Thoracic aorta endothelial cell (primary cell): Measurements from ENCODE around the gene POLD2. TPM values are rescaled to one million over a fixed set of nuclear protein-coding genes. Genes with fewer than 3 reads are reported as not detected.

Experiments
- small RNA-seq: library from RNA; depleted of rRNA; stranded (forward); fragments of <200 nt; gene quantifications from one replicate; pipeline ENCODE3, GENCODE V24; 2012
- total RNA-seq: library from RNA; depleted of rRNA; stranded (reverse); fragments of >200 nt; gene quantifications from 2 replicates; pipeline ENCODE4 v1.2.3, GENCODE V29; 2012

The POLD2 gene
- total RNA-seq = 77.5 and 111 TPM in 2 replicates

GRCh38 chr7:44123190-44124003 lies at the start of gene POLD2:
Gene POLD2 (minus strand): TSS chr7:44123548. CDS start chr7:44122053, 1,495 bp downstream.

DNA sequence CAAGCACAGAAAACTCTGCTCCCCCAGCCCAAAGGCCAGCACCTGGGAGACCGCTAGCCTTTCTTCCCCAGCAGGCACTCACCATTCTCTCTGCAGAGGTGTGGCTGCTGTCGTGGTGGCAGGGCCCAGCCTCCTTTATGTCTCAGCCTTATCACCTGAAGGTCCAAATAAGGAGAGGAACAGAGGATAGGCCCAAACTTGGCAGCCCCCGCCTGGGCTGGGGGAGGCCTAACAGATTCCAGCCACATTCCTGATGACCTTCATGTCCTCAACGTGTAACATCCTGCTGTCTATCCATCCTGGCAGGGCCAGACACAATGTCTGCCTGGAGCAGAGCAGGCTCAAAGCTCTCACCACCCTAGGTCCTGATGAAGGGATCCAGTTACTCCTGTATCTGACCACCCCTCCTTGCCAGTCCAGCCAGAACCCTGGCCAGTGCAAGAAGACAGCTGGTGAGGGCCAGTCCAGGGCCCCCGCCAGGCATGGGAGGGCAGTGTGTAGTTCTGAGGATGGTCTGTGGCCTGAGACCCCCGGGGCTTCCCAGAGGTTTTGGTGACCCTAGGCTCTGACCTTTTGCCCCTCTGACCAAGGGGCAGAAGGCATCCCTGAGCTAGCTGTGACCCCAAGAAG lies 18.0 kb upstream of the POLD2 start, which contains the start of gene MYL7:
TSS of gene MYL7 (minus strand) at position 112 of the 630 bp plus-strand sequence. CDS start at position 85, 27 bp downstream.

GRCh38 chr7:44103923-44104859 lies 19.2 kb downstream of the POLD2 start, which contains the start of gene AEBP1:
Gene AEBP1 (plus strand): TSS chr7:44104345. CDS start chr7:44104666, 321 bp downstream.

GRCh38 chr7:44065431-44066110 lies 57.8 kb downstream of the POLD2 start, which contains the start of gene PGAM2:
Gene PGAM2 (minus strand): TSS chr7:44065567. CDS start chr7:44065529, 38 bp downstream.

Small RNA genes lying within 50 kb of the gene (small RNA-seq; reads per million reads assigned to genes)
- not detected for gene RNA5SP230

Other genes starting within 250 kb of the POLD2 start
- 16.0 and 23.1 TPM in 2 replicates for gene URGCP, start 217.0 kb downstream of the POLD2 start, total RNA-seq
- 9.7 and 13.5 TPM in 2 replicates for gene UBE2D4, start 197.1 kb downstream of the POLD2 start, total RNA-seq
- 0.07 TPM in 1 of 2 replicates, not detected in the other for gene SPDYE1, start 125.7 kb downstream of the POLD2 start, total RNA-seq
- gene DBNL, start 78.8 kb downstream of the POLD2 start, total RNA-seq = 93.8 and 105 TPM in 2 replicates
- gene PGAM2, start 58.0 kb downstream of the POLD2 start, total RNA-seq = 0.22 TPM in 1 of 2 replicates, not detected in the other
- 16.5 and 19.7 TPM in 2 replicates for gene POLM, start 41.0 kb downstream of the POLD2 start, total RNA-seq
- 4.5 and 16.9 TPM in 2 replicates for gene AEBP1, start 19.2 kb downstream of the POLD2 start, total RNA-seq
- gene MYL7, start 17.8 kb upstream of the POLD2 start, total RNA-seq = not detected in 2 replicates
- gene GCK, start 65.9 kb upstream of the POLD2 start, total RNA-seq = 0.13 and 0.14 TPM in 2 replicates
- 102 and 106 TPM in 2 replicates for gene YKT6, start 77.4 kb upstream of the POLD2 start, total RNA-seq
- 1.1 and 1.8 TPM in 2 replicates for gene CAMK2B, start 202.0 kb upstream of the POLD2 start, total RNA-seq